Brain microvascular endothelial cell (primary cell): ENCODE measurements around the gene KCNK15.

ENCODE experiments used
- DNase-seq: peaks from one replicate; pipeline ENCODE4 v3.0.0-alpha.2; 2020
- H3K27ac ChIP-seq: fragments of 250-450 bp; sonication (Bioruptor Pico); 2 replicates; pipeline ENCODE4 v1.5.1; 2020; ENCODE audit warnings: mild to moderate bottlenecking, moderate library complexity
- H3K27me3 ChIP-seq: fragments of 250-450 bp; sonication (Bioruptor Pico); replicated peaks from 2 replicates; pipeline ENCODE4 v1.5.1; 2020; ENCODE audit warnings: mild to moderate bottlenecking
- H3K36me3 ChIP-seq: fragments of 250-450 bp; sonication (Bioruptor Pico); replicated peaks from 2 replicates; pipeline ENCODE4 v1.5.1; 2020; ENCODE audit warnings: mild to moderate bottlenecking
- H3K4me3 ChIP-seq: 2 replicates; pipeline ENCODE4 v1.5.1; 2011; ENCODE audit warnings: low read depth, mild to moderate bottlenecking, control low read depth, low read length, moderate library complexity
- in situ Hi-C: cut with HindIII; loops from 2 replicates; pipeline ENCODE4 v1.10.0; 2017; ENCODE audit warnings: low sequenced_read_pairs, low pct_ligation_motif_present
- TF ChIP-seq, protein P1 (sequence below): IDR thresholded peaks from 2 replicates; pipeline ENCODE4 v1.5.1; 2011; ENCODE audit warnings: low read depth, mild to moderate bottlenecking, moderate library complexity, low read length, control low read depth, inconsistent platforms; ENCODE audit errors: missing control alignments

The KCNK15 gene

DNA sequence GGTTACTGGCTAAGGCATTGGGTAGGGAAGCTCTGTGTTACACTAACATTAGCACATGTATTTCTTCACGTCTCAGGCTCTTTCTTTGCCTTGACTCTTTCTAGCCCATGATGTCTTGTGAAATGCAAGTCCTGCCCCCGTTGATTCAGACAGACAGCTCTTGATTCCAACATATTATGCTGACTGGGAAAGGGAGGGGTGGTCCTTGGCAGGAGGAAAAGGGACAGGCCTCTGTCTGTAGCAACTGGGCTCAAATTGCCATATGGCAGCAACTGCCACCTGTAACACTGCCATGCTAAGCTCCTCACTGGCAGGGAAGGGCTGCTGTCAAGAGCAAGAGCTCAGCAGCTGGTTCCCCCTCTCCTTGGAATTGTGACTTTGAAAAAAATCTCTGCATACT lies 5.7 kb upstream of the KCNK15 start:
- TF ChIP-seq, protein P1, sequence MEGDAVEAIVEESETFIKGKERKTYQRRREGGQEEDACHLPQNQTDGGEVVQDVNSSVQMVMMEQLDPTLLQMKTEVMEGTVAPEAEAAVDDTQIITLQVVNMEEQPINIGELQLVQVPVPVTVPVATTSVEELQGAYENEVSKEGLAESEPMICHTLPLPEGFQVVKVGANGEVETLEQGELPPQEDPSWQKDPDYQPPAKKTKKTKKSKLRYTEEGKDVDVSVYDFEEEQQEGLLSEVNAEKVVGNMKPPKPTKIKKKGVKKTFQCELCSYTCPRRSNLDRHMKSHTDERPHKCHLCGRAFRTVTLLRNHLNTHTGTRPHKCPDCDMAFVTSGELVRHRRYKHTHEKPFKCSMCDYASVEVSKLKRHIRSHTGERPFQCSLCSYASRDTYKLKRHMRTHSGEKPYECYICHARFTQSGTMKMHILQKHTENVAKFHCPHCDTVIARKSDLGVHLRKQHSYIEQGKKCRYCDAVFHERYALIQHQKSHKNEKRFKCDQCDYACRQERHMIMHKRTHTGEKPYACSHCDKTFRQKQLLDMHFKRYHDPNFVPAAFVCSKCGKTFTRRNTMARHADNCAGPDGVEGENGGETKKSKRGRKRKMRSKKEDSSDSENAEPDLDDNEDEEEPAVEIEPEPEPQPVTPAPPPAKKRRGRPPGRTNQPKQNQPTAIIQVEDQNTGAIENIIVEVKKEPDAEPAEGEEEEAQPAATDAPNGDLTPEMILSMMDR: no peak
- Histone ChIP-seq H3K27ac (no peak overlapping the region), H3K27me3 (peaks cover 7% of the 10 kb centered on the region), H3K36me3 (no peaks in the 10 kb centered on the region), H3K4me3 (no peak overlapping the region)
- no peak for DNase-seq
- in situ Hi-C loops: no loop called here

DNA sequence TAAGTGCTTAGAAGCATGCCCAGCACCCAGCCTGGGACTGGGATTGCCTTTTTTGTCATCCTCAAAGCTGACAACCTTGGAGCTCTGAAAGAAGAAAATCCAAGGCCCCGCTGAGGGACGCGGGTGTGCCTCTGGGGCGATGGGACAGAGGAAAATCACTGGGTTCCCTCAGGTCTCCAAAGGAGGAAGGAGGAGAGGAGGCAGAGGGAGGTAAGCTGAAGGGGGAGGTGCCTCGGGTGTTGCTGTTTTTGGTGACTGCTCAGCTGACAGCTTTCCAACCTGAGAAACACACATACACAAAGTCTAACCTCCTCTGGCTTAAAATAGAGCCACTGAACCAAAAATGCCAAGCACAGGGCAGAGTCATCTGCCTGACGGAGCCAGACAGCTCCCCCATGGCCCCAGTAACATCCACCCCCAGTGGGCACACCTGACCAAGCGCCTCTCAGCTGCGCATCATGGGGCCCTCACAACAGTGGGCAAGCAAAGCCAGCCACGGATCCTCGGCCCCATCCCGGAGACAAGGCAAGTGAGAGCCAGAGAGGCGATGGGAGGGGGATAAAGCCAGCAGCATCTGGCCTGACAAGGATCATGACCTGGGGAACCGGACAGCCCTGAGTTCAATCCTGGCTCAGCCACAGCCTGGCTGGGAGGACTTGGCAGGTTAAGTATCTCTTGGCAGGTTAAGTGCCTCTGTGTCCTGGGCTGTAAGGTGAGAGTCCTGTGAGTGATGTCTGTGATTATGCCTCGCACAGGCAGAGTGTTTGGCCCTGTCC lies 3.2 kb upstream of the KCNK15 start:
- TF ChIP-seq, protein P1: no peak
- no peak overlapping the region for H3K4me3 ChIP-seq
- in situ Hi-C loops: no loop called here
- DNase-seq: no peak
- no peaks in the 10 kb centered on the region for H3K36me3 ChIP-seq
- peaks cover 27% of the 10 kb centered on the region for H3K27me3 ChIP-seq
- no peak overlapping the region for H3K27ac ChIP-seq

DNA sequence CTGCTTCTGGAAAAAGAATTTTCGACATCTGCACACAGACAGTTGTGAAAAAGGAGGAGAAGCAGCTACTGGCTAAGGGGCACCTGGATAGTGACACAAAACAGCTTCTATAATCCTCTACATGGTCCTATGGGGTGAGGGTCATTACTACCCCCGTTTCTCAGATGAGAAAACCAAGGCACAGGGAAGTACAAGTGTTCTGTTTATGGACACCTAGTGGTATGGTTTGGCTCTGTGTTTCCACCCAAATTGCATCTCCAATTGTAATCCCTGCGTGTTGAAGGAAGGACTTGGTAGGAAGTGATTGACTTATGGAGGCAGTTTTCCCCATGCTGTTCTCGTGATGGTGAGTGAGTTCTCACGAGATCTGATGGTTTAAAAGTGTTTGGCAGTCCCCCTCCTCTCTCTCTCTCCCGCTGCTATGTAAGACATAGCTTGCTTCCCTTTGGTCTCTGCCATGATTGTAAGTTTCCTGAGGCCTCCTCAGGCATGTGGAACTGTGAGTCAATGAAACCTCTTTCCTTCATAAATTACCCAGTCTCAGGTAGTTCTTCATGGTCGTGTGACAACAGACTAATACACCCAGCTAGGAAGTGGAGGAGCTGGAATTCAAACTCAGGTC lies 2.5 kb upstream of the KCNK15 start:
- peaks cover 27% of the 10 kb centered on the region for H3K27me3 ChIP-seq

GRCh38 chr20:44743916-44744655 lies 1.6 kb upstream of the KCNK15 start:
- DNase-seq: no peak
- Histone ChIP-seq H3K4me3 (no peak overlapping the region), H3K36me3 (no peaks in the 10 kb centered on the region), H3K27me3 (peaks cover 27% of the 10 kb centered on the region), H3K27ac (no peak overlapping the region)
- TF ChIP-seq, protein P1: no peak
- in situ Hi-C loops: no loop called here

More for the DNA sequence above, 2.5 kb upstream of the KCNK15 start:
- no peak for DNase-seq
- H3K27ac ChIP-seq: no peak overlapping the region
- TF ChIP-seq, protein P1: no peak
- in situ Hi-C loops: no loop called here
- no peak overlapping the region for H3K4me3 ChIP-seq
- H3K36me3 ChIP-seq: no peaks in the 10 kb centered on the region

- Histone ChIP-seq H3K4me3 (no peak overlapping the region), H3K27me3 (peaks cover 33% of the 10 kb centered on the region), H3K27ac (no peak overlapping the region), H3K36me3 (no peaks in the 10 kb centered on the region)
- in situ Hi-C loops: no loop called here
- TF ChIP-seq, protein P1: no peak
- DNase-seq: no peak
These were observed 505 bp upstream of the KCNK15 start for GRCh38 chr20:44745122-44745597.
